Activated CD8-positive, alpha-beta T cell treated with anti-CD3 and anti-CD28 coated beads for 36 hours (primary cell): Measurements from ENCODE around the gene APBB1. TPM values are rescaled to one million over a fixed set of nuclear protein-coding genes. Genes with fewer than 3 reads are reported as not detected.

Experiments
- ATAC-seq: fragments of 200-7000 bp; cut with Tn5 transposase; one replicate; pipeline ENCODE4 v1.10.0; 2021; ENCODE audit warnings: mild to moderate bottlenecking, moderate library complexity
- CTCF ChIA-PET: fragments of 350-600 bp; sonication (Branson Sonifier 250); formaldehyde crosslinking; loops from one replicate; lab custom pipeline; 2021; ENCODE audit warnings: antibody characterized with exemption; lab: Charles Lee
- POLR2A ChIA-PET: fragments of 350-600 bp; sonication (Branson Sonifier 250); formaldehyde crosslinking; loops from one replicate; lab custom pipeline; 2021; ENCODE audit warnings: antibody characterized with exemption; lab: Charles Lee
- DNase-seq: peaks from one replicate; pipeline ENCODE4 v3.0.0-alpha.2; 2020
- H3K27ac Mint-ChIP-seq: one replicate; pipeline ENCODE4 v1.8.0; 2021; ENCODE audit warnings: mild to moderate bottlenecking, mixed read lengths
- H3K27me3 Mint-ChIP-seq: one replicate; pipeline ENCODE4 v1.8.0; 2021; ENCODE audit warnings: mixed read lengths
- H3K36me3 Mint-ChIP-seq: one replicate; pipeline ENCODE4 v1.8.0; 2021; ENCODE audit warnings: low read depth, mixed read lengths
- H3K4me1 Mint-ChIP-seq: one replicate; pipeline ENCODE4 v1.8.0; 2021; ENCODE audit warnings: low read depth, mixed read lengths
- H3K4me3 Mint-ChIP-seq: one replicate; pipeline ENCODE4 v1.8.0; 2021; ENCODE audit warnings: mild to moderate bottlenecking, moderate library complexity, mixed read lengths
- H3K9me3 Mint-ChIP-seq: one replicate; pipeline ENCODE4 v1.8.0; 2021; ENCODE audit warnings: mixed read lengths
- intact Hi-C: fragments of 100-400 bp; cut with micrococcal nuclease; formaldehyde crosslinking; loops from one replicate; pipeline ENCODE4 v1.10.0; 2022
- total RNA-seq, 2 experiments: library from RNA; stranded (reverse); gene quantifications; one replicate each; pipeline ENCODE4 v1.2.3, GENCODE V29; 2021
- TF ChIP-seq, protein P1 (sequence below): fragments of 200-600 bp; IDR thresholded peaks from one replicate; pipeline ENCODE4 v1.8.0; 2022; ENCODE audit warnings: antibody characterized with exemption, mild to moderate bottlenecking

The APBB1 gene
- total RNA-seq, 2 experiments from 2014 or later = 28.1 to 31.1 TPM

DNA sequence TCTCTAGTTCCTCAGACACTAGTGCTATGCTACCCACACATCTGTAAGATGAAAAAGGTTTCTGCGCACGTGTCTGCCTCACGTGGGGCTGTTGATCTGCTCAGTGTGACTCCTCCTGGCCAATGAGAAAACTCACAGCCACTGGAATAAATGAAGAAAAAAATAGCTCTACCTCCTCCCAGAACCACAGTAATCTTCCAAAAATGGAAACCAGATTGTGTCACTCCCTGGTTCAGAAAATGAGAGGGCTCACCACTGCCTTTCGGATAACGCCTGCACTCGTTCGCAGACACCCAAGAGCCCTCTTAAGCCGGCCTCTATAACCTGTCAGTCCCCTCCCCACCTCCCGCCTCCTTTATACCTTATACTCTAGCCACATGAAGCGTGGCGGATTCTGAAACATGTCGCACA is 5.1 kb downstream of the APBB1 start:
- Mint-ChIP-seq H3K36me3 (peaks cover 5% of the 10 kb centered on the region), H3K4me1 (peaks cover 27% of the 10 kb centered on the region), H3K27me3 (no peaks in the 10 kb centered on the region), H3K9me3 (no peaks in the 10 kb centered on the region), H3K27ac (no peak overlapping the region), H3K4me3 (no peak overlapping the region)
- POLR2A ChIA-PET = interaction anchor here (0.6 to 1.6 kb wide), 9 partner anchors 9 to 270 kb away, joined by 3 to 6 read pairs (median 4); partner anchors contain the start of gene SMPD1
- intact Hi-C loops = no loop called here
- TF ChIP-seq, protein P1, sequence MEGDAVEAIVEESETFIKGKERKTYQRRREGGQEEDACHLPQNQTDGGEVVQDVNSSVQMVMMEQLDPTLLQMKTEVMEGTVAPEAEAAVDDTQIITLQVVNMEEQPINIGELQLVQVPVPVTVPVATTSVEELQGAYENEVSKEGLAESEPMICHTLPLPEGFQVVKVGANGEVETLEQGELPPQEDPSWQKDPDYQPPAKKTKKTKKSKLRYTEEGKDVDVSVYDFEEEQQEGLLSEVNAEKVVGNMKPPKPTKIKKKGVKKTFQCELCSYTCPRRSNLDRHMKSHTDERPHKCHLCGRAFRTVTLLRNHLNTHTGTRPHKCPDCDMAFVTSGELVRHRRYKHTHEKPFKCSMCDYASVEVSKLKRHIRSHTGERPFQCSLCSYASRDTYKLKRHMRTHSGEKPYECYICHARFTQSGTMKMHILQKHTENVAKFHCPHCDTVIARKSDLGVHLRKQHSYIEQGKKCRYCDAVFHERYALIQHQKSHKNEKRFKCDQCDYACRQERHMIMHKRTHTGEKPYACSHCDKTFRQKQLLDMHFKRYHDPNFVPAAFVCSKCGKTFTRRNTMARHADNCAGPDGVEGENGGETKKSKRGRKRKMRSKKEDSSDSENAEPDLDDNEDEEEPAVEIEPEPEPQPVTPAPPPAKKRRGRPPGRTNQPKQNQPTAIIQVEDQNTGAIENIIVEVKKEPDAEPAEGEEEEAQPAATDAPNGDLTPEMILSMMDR = no peak
- peak; percentile 90 for DNase-seq
- CTCF ChIA-PET = interaction anchor here (1.1 to 1.8 kb wide), 6 partner anchors 11 to 293 kb away, joined by 3 to 8 read pairs (median 4); no protein-coding TSS in a partner anchor
- peak; percentile 83 for ATAC-seq

DNA sequence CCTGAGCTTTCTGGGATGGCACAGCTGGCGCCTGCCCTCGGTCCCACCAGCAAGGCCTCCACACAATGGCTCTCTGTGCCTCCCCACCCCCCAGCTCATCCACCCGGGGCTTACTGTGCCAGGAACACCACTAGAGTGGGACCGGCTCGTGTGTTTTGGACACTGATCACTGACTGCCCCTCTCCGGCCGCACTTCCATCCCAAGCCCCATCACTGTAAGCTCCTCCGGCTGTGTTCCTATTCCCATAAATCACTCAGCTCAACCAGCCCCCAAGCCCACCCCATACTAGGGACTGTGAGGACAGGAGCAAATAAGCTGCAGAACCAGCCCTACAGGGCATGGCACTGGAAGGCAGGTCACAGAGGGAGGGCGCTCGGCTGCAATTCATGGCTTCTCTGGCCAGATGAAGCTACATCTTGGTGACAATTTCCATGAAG is 7.3 kb downstream of the APBB1 start:
- Mint-ChIP-seq H3K4me1 (peaks cover 41% of the 10 kb centered on the region), H3K27me3 (no peaks in the 10 kb centered on the region), H3K36me3 (peaks cover 11% of the 10 kb centered on the region), H3K27ac (no peak overlapping the region), H3K9me3 (no peaks in the 10 kb centered on the region), H3K4me3 (no peak overlapping the region)
- CTCF ChIA-PET = interaction anchor here (1.3 to 3.1 kb wide), 2 partner anchors 32 to 33 kb away, joined by 6 to 13 read pairs; no protein-coding TSS in a partner anchor
- intact Hi-C loops = no loop called here
- DNase-seq = no peak
- no peak for ATAC-seq
- POLR2A ChIA-PET = interaction anchor here (1.0 to 1.9 kb wide), 2 partner anchors 9 to 70 kb away, joined by 4 to 13 read pairs; partner anchors contain the start of genes ARFIP2 and TIMM10B
- TF ChIP-seq, protein P1 = no peak

DNA sequence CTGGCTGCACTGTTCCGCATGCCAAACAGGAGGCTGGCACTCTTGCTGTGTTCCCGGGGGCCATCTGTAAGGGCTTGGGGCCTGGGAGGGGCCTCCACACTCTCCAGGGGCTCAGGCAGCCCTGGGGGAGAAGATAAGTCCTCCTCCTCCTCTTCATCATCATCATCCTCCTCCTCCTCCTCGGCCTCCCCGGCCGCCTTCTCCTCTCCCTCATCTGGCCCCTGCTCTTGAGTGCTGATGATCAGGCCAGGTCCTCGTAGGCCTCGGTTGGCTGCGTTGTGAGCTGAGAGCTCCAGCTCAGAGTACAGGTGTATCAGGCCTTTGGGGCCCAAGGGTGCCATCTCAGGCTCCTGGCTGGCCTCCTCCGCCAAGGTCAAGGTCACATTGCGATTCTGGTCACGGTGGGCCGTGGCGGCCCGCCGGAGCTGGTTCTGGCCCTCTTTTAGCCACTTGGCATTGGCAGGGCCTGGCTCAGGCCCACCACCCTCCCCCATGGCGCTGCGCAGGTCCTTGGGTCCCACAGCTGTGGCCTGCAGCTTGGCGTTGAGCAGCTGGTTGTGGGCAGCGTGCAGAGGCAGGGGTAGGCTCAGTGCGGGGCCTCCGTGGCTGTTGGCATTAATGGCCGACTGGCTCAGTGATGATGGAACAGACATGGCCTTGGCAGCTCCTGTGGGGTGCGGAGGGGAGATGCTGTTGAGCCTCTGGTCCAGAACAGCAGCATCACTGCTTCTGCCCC is 8.0 kb downstream of the APBB1 start:
- Mint-ChIP-seq H3K27me3 (no peaks in the 10 kb centered on the region), H3K9me3 (no peaks in the 10 kb centered on the region), H3K4me3 (no peak overlapping the region), H3K4me1 (peaks cover 48% of the 10 kb centered on the region), H3K36me3 (peaks cover 11% of the 10 kb centered on the region), H3K27ac (no peak overlapping the region)
- ChIA-PET POLR2A (interaction anchor here (0.6 to 1.9 kb wide), 3 partner anchors 8 to 27 kb away, joined by 3 to 13 read pairs (median 3); no protein-coding TSS in a partner anchor), CTCF (interaction anchor here (1.0 to 3.1 kb wide), 6 partner anchors 8 to 33 kb away, joined by 3 to 13 read pairs (median 6); partner anchors contain the start of gene APBB1)
- ATAC-seq (no peak), DNase-seq (no peak)
- TF ChIP-seq, protein P1 = no peak
- intact Hi-C loops = no loop called here

DNA sequence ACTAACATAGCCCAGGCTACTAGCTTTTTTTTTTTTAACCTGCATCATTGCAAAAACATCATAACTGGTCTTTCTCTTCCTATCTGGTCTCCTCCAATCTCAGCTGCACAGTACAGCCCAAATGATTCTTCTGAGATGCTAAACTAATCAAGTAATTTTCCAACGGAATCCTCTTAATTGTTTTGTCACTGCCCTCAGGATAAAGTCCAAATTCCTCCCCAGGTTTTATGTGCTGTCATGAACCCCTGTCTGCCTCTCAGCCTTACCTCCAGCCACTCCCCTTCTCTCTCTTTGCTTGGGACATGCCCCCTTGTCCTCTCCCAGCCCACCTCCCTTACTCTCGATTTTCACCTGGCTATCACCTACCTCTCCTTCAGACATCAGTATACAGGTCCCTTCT is 12.5 kb downstream of the APBB1 start:
- TF ChIP-seq, protein P1 = no peak
- H3K9me3 Mint-ChIP-seq = no peaks in the 10 kb centered on the region
- POLR2A ChIA-PET = interaction anchor here (0.7 to 1.7 kb wide), 7 partner anchors 8 to 37 kb away, joined by 3 to 5 read pairs (median 3); partner anchors contain the start of gene APBB1
- H3K36me3 Mint-ChIP-seq = peaks cover 11% of the 10 kb centered on the region
- CTCF ChIA-PET = interaction anchor here (1.0 to 1.9 kb wide), 3 partner anchors 10 to 37 kb away, joined by 3 to 6 read pairs (median 4); no protein-coding TSS in a partner anchor
- no peak overlapping the region for H3K4me3 Mint-ChIP-seq
- H3K27ac Mint-ChIP-seq = peak overlapping the region; percentile 70
- intact Hi-C loops = no loop called here
- DNase-seq (no peak), ATAC-seq (no peak)
- H3K4me1 Mint-ChIP-seq = peaks cover 76% of the 10 kb centered on the region
- H3K27me3 Mint-ChIP-seq = no peaks in the 10 kb centered on the region
